Smooth muscle cell (in vitro differentiated cells): ENCODE measurements around the gene PLEK2. TPM values are rescaled to one million over a fixed set of nuclear protein-coding genes. Genes with fewer than 3 reads are reported as not detected.

Experiments used
- DNase-seq: peaks from one replicate; lab custom pipeline; 2025; ENCODE audit not compliant: unreplicated experiment; lab: John Stamatoyannopoulos, UW
- H2AFZ ChIP-seq: fragments of 200-600 bp; sonication (generic); 2 replicates; pipeline ENCODE4 v1.6.0; 2016; ENCODE audit warnings: antibody characterized with exemption, low read depth, mild to moderate bottlenecking
- H3F3A ChIP-seq: fragments of 200-600 bp; sonication (generic); 2 replicates; pipeline ENCODE4 v1.6.0; 2017; ENCODE audit warnings: antibody characterized with exemption, low read depth
- H3K27ac ChIP-seq: fragments of 200-600 bp; sonication (generic); 2 replicates; pipeline ENCODE4 v1.5.1; 2016; ENCODE audit warnings: low read depth, mild to moderate bottlenecking
- H3K27me3 ChIP-seq: fragments of 200-600 bp; sonication (generic); 2 replicates; pipeline ENCODE4 v1.6.1; 2016; ENCODE audit warnings: low read depth, mild to moderate bottlenecking
- H3K36me3 ChIP-seq: fragments of 200-600 bp; sonication (generic); 2 replicates; pipeline ENCODE4 v1.5.1; 2016; ENCODE audit warnings: low read depth
- H3K4me1 ChIP-seq: fragments of 200-600 bp; sonication (generic); 2 replicates; pipeline ENCODE4 v1.5.1; 2016; ENCODE audit warnings: low read depth
- H3K4me2 ChIP-seq: fragments of 200-600 bp; sonication (generic); 2 replicates; pipeline ENCODE4 v1.6.0; 2016; ENCODE audit warnings: mild to moderate bottlenecking
- H3K4me3 ChIP-seq: fragments of 200-600 bp; sonication (generic); 2 replicates; pipeline ENCODE4 v1.5.1; 2016; ENCODE audit warnings: mild to moderate bottlenecking
- H3K79me2 ChIP-seq: fragments of 200-600 bp; sonication (generic); 2 replicates; pipeline ENCODE4 v1.6.0; 2016; ENCODE audit warnings: low read depth, mild to moderate bottlenecking
- H3K9ac ChIP-seq: fragments of 200-600 bp; sonication (generic); 2 replicates; pipeline ENCODE4 v1.6.0; 2016; ENCODE audit warnings: low read depth
- H3K9me3 ChIP-seq: fragments of 200-600 bp; sonication (generic); replicated peaks from 2 replicates; pipeline ENCODE4 v1.5.1; 2016; ENCODE audit warnings: low read depth
- H4K20me1 ChIP-seq: fragments of 200-600 bp; sonication (generic); 2 replicates; pipeline ENCODE4 v1.6.0; 2016; ENCODE audit warnings: low read depth
- CTCF ChIP-seq: fragments of 200-600 bp; sonication (generic); IDR thresholded peaks from 2 replicates; pipeline ENCODE4 v1.5.1; 2017; ENCODE audit warnings: borderline replicate concordance, mild to moderate bottlenecking, antibody characterized with exemption; ENCODE audit not compliant: insufficient read depth, poor library complexity, severe bottlenecking
- WGBS: methylation state at CpG from one replicate; pipeline ENCODE4 v1.1.7; 2016; ENCODE audit warnings: low lambda C conversion rate; 5-methylcytosine and 5-hydroxymethylcytosine counted together
- polyA plus RNA-seq: library from polyadenylated mRNA; unstranded; fragments of >200 nt; fragmentation: Nextera tagmentation; extraction: Ambion mirVana; gene quantifications from 2 replicates; pipeline ENCODE4 v1.2.1, GENCODE V29; 2016
- total RNA-seq: library from RNA; depleted of rRNA; stranded (reverse); fragments of >200 nt; gene quantifications from 2 replicates; pipeline ENCODE4 v1.2.3, GENCODE V29; 2014

The PLEK2 gene
- total and polyA plus RNA-seq, 2 experiments from 2014 or later: 1.6 to 3.1 TPM

- H3K27ac ChIP-seq: no peak overlapping the region
- no peaks in the 10 kb centered on the region for H3K9me3 ChIP-seq
- no peaks in the 10 kb centered on the region for H3K79me2 ChIP-seq
- DNase-seq: no peak
- H3K4me2 ChIP-seq: no peak overlapping the region
- H3K27me3 ChIP-seq: no peaks in the 10 kb centered on the region
- 93% methylated on average over 2 of the region's 2 CpGs for whole genome bisulfite sequencing
- H3K4me3 ChIP-seq: no peak overlapping the region
- no peak for TF ChIP-seq CTCF
- H2AFZ ChIP-seq: no peak overlapping the region
- H3K4me1 ChIP-seq: no peaks in the 10 kb centered on the region
- no peaks in the 10 kb centered on the region for H3K36me3 ChIP-seq
- H3F3A ChIP-seq: no peaks in the 10 kb centered on the region
- H3K9ac ChIP-seq: no peak overlapping the region
- H4K20me1 ChIP-seq: no peaks in the 10 kb centered on the region
These were observed 37.1 kb upstream of the PLEK2 start for GRCh38 chr14:67449096-67449495.

- Histone ChIP-seq H3K4me1 (no peaks in the 10 kb centered on the region), H3K27me3 (no peaks in the 10 kb centered on the region), H3K9ac (no peak overlapping the region), H3F3A (no peaks in the 10 kb centered on the region), H3K36me3 (no peaks in the 10 kb centered on the region), H3K4me3 (no peak overlapping the region), H2AFZ (no peak overlapping the region), H3K4me2 (no peak overlapping the region), H3K9me3 (no peaks in the 10 kb centered on the region), H4K20me1 (no peaks in the 10 kb centered on the region), H3K27ac (no peak overlapping the region), H3K79me2 (no peaks in the 10 kb centered on the region)
- no peak for TF ChIP-seq CTCF
- no peak for DNase-seq
- 95% methylated on average over 1 of the region's 1 CpG for WGBS
These were observed 35.0 kb upstream of the PLEK2 start for GRCh38 chr14:67447033-67447381.

DNA sequence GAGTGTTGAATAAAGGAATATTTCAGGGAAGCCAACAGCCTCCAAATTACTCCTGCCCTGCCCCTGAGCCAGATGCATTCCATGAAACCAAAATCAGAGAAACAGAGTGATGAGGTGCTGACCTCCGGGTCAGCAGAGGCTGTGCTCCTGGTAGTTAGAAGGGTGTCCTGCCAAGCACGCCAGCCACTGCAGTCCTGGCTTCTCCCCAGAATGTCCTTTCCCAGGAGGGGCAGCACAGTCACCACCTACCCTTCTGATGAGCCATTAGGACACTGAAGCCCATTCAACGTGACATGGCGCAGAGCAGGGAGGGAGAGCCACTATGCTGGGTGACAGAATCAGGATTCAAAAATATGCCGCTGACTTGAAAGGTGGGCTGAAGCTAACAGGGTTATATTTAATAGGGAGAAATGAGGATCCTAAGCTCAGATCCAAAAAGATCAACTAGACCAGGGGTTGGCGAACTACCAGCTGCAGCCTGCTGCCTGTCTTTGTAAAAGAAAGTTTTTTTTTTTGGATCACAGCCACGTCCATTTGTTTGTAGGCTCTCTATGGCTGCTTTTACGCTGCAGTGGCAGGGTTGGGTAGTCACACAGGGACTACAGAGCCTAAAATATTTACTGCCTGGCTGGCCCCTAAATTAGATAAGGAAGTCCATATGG is 34.5 kb upstream of the PLEK2 start:
- H3K79me2 ChIP-seq: no peaks in the 10 kb centered on the region
- H3K4me1 ChIP-seq: no peaks in the 10 kb centered on the region
- no peak overlapping the region for H2AFZ ChIP-seq
- H3K9me3 ChIP-seq: no peaks in the 10 kb centered on the region
- WGBS: 70% methylated on average over 8 of the region's 8 CpGs
- no peak overlapping the region for H3K9ac ChIP-seq
- no peak for TF ChIP-seq CTCF
- H3K4me2 ChIP-seq: no peak overlapping the region
- no peak overlapping the region for H3K27ac ChIP-seq
- DNase-seq: no peak
- H3K27me3 ChIP-seq: no peaks in the 10 kb centered on the region
- H4K20me1 ChIP-seq: no peaks in the 10 kb centered on the region
- no peaks in the 10 kb centered on the region for H3F3A ChIP-seq
- H3K4me3 ChIP-seq: no peak overlapping the region
- H3K36me3 ChIP-seq: no peaks in the 10 kb centered on the region

GRCh38 chr14:67444395-67444794 is 32.4 kb upstream of the PLEK2 start:
- Histone ChIP-seq H3K27me3 (no peaks in the 10 kb centered on the region), H3K9ac (no peak overlapping the region), H3K79me2 (no peaks in the 10 kb centered on the region), H2AFZ (no peak overlapping the region), H4K20me1 (no peaks in the 10 kb centered on the region), H3K27ac (no peak overlapping the region), H3K4me3 (no peak overlapping the region), H3K36me3 (no peaks in the 10 kb centered on the region), H3K4me2 (no peak overlapping the region), H3K9me3 (no peaks in the 10 kb centered on the region), H3K4me1 (no peaks in the 10 kb centered on the region), H3F3A (no peaks in the 10 kb centered on the region)
- 68% methylated on average over 3 of the region's 3 CpGs for WGBS
- no peak for DNase-seq
- TF ChIP-seq CTCF: no peak
